GM21723 (cell line): Measurements from ENCODE around the gene LDAH.

Source experiments
- ATAC-seq: cut with Tn5 transposase; IDR thresholded peaks from one replicate; pipeline ENCODE4 v1.9.1; 2021; ENCODE audit warnings: mild to moderate bottlenecking, moderate library complexity; ENCODE audit not compliant: unreplicated experiment

Gene LDAH

DNA sequence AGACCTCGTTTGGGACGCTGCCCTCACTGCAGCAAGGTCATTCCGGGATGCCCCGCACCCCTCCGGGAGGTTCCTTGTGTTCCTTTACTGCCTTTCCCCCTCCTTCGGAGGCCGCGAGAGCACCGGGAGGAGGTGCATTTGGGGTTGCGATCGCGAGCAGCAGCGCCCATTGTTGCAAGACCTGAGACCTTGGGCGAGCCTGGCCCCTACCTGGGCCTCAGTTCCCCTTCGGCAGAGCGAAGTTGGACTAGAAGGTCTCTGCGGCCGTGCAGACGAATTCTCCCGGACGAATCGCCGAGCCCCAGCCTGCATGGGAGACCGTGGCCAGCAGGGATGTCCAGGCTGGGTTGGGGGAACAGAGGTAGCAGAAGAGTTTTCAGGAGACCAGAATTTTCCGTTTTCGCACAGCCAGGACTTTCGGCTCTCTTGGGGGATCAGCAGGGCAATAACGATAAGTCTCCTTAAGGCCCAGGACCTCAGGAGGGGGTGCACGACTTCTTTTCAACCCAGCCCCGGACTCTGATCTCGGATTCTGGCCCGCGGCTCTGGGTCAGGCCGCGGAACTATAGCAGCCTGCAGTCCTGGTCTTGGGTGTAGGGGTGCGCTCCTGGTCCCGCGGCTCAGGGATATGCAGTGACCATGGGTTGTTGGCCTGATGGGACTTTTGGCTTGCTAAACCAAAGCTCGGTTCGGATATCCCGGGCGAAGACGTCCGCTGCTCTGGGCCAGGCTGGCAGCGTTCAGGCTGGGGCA lies 153.2 kb downstream of the LDAH start:
- no peak for ATAC-seq

DNA sequence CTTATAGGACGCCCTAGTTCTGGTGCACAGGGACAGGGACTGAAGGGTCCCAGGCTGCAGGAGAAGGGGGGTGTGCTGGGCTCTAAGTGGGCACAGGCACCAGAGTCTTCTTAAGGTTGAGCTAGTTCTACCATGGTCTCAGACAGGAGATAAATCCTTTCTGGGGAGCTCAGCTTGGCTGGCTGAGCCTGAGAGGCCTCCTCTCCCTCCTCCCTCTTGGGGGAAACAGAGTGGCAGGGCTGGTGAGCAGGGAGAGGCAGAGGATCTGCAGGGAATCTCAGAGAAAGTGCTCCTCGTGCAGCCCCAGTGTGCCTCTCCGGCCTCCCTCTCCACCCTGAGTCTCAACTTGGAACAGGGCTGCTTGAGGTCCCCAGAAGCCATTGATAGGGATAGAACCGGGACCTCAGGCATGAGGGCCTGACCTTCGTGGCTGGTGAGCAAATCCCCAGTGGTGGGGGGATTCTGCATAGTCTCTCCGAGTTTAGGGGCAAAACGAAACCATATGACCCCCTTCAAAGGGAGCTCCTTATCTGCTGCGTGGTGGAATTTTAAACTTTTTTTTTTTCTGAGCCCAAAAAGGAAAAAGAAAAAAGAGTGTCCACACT lies 153.9 kb downstream of the LDAH start:
- no peak for ATAC-seq

DNA sequence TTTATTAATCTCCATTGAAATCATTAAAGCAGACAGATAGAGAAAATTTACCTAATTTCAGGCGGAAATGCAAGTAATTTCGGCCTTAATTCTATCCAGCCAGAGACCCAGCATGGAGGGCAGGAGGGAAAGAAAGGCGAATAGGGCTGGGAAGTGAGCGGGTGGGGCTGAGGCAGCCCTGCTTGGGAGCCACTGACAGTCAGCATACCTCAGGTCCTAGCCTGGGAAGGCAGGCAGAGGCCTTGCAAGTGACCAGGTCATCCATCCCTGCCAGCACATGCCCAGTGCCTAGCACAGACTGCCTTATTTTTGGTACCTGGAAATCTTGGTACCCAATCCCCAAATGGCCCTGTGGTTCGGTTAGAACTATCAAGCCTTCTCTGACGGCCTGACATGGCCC lies 154.4 kb downstream of the LDAH start:
- no peak for ATAC-seq

DNA sequence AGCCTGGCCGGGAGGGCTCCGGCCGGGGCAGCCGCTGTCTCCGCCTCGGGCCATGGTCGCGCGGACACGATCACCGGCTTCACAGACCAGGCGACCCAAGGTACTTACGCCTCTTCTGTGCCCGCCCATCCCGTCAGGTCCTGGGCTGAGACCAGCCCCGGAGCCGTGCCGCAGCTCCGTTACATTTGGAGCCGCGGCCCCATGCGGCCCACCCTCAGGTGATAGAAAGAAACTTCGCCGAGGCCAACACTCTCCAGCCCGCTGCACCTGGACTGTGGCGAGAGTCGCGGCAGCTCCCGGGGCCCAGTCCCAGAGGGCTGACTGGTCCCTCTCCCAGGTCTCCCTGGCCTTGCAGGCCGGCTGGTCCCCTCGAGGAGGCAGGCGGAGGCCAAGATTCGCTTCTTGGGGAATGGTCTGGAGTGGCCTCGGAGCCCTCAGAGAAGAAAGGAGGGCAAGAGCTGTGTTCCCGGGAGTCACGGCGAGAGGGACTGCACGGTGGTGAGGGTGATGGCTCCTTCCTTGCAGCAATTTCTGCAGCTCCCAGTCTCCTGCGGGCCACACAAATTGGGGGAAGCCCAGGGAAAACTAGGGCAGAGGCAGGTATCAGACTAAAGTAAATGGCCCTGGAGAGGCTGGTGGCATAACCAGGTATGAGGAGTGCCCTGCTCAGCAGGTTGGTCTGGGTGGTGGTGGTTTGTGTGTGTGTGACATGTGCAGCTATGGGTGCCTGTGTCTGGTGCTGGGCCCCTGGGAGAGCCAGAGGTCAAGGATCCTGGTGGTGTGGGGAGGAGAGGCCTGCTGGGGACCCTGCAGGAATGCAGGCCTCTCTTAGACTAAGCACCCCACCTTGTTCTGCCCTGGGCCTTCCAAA lies 155.1 kb downstream of the LDAH start:
- no peak for ATAC-seq

DNA sequence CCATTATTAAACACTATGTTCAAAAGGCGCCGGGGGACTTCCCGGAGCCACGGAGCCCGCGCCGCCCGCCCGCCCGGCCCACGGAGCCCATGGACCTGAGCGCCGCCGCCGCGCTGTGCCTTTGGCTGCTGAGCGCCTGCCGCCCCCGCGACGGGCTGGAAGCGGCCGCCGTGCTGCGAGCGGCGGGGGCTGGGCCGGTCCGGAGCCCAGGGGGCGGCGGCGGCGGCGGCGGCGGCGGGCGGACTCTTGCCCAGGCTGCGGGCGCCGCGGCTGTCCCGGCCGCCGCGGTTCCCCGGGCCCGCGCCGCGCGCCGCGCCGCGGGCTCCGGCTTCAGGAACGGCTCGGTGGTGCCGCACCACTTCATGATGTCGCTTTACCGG lies 155.8 kb downstream of the LDAH start:
- no peak for ATAC-seq

DNA sequence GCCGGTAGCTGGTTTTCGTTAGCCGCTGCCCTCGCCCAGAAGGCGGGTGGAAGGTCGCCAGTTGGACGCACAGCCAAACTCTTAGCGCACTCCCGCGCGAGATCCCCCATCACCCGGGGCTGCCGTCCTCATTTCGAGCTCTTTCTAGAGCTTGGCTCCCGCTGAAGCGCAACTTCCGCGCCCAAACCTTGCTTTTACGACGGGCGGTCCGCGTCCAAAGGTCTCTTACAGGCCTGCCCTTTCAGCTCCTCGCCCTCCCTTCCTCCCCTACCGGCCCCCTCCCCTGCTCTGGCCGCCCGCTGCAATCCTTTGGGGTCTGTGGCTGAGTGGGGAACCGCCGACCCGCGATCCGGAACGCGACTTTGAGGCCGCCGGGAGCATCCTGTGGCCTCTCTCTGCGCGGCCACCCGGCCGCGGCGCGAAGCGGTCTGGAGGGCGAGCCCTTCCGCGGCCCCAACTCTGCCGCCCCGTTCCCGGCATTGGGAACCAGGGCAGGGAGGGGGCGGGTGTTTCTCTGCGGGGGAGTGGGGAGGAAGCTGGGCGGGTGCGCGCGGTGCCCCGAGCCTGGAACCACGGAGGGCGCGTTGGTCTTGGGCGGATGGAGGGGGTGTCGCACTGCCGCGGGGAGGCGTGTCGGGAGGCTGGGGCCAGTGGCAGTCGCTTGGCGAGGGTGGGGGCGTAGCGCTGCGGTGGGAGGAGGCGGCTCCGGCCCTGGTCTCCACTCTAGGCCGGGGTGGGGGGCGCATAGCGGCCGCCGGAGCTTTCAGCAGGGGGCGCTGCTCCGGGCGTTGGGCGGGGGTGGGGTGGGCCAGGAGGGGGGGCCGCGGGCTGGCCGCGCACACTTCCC lies 156.4 kb downstream of the LDAH start, which contains the start of gene GDF7:
Gene GDF7, plus strand, starts transcription at position 841 of the 847 bp plus-strand sequence. CDS start 96 bp downstream, outside the sequence.
- no peak for ATAC-seq

DNA sequence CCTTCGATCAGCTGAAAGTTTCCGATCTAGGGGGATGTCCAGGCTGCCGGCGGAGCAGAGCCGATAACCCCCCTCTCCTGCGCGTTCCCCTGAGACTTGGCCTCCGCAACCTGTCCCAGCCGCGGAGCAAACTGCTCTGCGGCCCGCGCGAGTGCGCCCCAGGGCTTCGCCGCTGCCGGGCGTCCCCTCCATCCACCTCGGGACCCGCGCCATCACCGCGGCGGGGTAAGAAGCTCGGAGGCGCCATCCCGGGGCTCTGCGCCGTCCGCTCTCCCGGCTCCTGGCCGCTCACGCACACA lies 156.9 kb downstream of the LDAH start:
- no peak for ATAC-seq

DNA sequence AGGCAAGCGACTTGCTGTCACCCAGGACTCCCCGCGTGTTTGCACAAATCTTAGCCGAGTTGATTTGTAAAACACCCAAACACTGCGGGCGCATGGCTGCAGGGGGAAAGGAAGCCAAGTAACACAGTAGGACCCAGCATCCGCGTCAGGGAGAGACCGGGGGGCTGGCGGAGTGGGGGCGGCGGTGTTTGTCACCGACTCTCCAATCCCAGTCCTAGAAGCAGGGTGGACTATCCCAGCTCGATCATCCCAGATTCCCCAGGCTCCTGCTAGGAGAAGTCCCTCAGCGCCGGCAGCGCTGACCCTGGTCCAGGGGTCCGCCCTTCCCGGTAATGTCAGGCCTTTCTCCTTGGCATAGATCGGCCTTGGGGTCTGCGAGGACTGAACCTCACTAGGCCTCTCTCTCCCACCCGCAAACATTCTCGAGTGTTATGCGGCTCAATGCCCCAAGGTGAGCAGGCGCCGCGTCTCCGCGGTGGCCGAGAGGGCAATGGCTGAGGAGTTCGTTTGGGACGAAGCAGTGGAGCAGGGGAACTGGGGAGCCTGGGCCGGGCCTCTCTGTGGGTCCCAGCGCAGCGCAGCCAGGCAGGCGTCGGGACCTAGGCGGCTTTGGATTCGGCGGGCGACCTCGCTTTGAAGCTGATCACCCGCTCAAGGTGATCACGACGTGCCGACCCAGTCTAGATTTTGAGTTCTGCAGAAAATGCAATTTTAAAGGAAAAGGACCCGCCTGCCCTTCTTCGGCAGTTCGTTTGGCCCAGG lies 157.5 kb downstream of the LDAH start:
- ATAC-seq, result no peak

DNA sequence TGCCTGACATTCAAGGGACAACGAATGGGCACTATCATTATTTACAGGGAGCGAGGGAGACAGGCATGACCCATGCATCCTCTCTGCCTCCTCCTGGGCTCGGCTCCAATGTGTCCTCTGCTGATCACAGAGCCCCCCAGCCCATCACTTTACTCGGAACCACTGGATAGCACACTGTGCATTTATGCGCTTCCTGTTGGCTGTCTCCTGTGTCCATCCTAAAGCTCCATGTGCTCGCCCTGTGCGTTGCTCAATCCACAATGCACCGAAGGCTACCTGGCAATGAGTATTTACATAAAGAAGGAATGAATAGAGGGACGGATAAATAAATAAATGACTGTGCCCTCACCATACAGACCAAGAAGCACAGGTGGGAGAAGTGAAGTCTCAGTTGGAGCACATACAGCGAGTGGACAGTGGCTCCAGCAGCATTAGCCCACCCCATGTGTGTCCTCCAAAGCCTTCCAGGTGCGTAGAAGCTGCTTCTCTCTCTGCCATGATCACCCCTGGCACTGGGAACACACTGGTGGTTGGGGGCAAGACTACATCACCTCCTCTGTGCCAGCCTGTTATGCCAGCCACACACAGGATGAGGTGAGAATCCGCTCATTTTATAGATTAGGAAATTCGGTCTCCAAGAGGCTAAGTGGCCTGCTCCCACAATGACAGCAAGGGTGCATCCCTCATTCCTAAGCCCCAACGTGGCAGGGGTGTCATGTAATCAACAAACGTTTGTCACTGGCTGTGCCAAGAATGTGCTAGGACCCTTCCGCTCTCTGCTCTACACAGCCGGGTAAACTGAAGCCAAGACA lies 158.3 kb downstream of the LDAH start:
- ATAC-seq, result no peak

DNA sequence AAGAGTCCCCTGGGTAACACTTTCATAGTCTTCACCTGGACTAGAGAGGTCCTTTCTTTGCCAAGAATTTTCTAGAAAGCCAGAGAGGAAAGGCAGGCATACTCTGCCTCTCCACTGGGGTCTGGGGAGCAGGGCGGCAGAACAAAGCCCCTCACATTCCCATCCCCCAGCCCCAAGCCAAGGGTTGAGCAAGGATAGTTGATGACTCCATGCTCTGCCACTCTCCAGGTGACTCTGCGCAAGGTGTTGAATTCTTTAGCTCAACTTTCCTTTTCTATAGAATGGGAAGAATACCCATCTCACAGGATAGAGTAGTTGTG lies 158.9 kb downstream of the LDAH start:
- no peak for ATAC-seq

DNA sequence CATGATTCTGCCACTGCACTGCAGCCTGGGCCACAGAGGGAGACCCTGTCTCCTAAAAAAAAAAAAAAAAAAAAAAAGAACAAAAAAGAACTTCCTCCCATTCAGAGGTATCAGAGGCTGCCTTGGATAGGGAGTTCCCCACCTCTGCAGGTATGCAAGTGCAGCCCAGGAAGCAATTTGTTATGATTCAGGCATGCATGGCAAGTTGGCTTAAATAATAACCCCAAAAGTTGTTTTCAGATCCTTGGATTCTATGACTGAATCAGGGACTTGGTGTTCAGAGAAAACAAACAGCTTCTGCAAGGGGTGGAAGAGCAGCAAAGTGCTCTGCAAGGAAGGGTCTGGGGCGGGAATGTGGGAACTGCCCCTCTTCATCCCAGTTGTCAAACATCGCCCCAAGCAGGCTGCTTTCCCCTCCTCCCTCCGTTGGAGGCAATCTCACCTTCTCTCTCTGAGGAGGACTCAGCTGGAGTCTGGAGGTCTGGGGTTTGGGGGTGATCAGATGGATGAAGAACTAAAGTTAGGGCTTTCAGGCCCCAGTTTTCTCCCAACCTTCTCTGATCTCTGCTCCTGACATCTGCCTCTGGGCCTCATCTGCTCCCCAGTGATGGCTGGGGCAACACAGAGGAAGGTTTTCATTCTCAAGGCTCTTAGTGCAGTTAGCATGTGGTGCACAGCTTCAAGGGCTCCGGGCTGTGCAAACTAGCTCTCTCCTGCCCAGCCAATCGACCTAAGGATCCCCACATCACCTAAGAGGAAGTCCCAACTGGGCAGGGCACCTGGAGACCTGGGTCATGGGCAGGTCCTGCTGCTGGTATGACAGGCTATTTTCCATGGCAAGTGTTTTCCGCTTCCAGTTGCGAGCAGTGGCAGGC lies 159.5 kb downstream of the LDAH start:
- ATAC-seq, result no peak

DNA sequence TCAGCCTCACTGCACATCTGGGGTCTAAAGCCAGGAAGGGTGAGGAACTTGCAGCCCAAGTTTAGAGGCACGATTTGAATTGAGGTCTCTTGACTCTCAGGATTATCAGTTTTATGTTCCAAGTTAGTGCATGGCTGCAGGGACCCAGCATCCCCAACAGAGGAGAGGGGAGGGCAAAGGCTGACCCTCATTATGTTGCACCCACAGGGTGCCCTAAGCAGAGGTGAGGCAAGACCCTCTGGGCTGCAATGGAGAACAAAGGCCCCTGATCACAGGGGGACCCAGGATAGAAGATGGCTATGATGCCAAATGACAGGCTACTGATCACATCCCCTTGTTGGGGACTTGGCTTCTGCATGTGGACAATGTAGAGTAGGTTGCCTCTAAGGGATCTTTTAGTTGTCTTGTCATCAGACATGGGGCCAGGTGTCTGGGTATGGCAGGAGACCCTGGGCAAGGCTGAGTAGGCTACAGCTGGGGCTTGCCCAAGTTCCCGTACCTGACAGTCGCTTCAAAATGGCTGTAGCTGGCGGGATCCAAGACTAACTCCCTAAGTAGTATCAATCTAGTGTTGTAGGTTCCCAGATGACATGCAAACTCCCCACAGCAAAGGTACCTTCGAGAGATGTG lies 160.5 kb downstream of the LDAH start:
- ATAC-seq, result no peak

DNA sequence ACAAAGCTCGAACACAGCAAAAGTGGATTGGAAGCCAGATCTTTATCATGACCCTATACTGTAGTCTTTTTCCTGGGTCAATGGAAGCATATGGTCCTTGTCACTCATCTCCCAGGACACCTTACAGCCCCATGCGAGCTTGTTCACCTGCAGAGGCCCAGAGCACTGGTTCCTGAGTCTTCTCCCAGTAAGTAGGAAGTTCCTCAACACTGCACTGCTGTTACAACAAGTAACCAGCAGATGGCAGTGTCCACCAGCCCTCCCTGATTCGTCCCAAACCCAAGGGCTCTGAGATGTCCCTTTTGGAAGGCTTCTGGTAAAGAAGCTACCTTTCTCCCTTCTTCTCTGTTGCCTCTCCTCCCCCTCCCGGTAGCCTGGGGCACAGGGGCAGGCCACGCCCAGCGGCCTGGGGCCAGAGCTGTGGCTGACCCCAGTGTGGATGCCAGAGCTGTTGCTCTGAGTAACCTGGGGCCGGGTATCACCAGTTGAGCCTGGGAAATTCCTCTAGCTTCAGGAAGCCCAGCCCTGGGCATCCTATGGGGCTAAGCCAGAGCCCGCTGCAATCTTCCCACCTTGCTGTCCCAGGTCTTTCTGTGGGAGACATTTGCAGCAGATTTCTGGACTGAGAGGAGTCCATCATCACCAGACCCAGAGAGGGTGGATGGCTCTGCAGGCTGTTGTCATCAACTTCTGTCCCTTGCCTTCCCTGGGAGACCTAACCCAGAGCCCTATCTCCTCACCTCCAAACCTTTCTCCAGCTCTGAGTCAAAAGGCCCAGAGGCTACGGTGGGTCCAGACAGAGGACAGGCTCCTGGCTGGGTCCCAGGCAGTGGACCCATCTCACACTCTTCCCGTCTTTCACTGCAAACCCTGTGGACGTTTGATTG lies 161.2 kb downstream of the LDAH start:
- peak; percentile 59 for ATAC-seq

DNA sequence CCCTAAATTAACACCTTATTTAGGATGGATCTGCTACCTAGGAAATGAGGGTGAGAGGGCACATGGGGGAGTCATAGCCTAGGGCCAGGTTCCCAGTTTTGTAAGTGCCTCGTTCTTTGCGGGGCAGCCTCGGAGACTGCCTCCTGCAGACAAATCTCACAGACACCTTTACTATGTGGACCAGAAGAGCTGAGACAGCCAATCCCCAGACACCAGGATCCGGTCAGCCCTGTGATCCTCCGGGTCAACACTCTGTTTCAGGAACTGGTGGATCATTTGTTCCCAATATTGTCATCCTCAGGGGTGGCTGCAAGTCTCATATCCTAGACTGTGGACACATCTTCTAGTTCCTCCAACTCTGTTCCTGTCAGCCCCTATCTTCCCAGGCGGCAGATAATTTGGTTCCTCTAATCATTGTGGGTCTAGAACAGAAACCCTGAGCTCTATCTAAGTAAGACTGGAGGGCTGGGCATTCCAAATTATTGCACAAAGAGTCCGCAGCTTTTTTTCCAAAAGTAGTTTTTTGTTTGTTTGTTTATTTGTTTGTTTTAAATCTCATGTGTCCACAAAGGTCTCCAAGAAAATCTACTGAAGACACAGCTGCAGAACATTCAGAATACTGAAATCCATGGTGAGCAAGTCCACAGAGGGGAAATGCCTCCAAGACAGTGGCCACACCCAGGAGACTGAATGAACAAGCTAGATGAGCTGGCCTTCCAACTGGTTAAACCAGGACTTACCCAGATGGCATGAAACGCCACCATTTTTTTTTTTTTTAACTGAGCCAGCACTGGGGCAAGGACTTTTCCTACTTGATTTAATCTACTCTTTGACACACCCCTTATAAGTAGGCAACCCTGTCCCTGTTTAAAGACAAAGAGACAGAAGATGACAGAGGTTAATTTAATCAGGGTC lies 162.1 kb downstream of the LDAH start:
- ATAC-seq, result no peak

DNA sequence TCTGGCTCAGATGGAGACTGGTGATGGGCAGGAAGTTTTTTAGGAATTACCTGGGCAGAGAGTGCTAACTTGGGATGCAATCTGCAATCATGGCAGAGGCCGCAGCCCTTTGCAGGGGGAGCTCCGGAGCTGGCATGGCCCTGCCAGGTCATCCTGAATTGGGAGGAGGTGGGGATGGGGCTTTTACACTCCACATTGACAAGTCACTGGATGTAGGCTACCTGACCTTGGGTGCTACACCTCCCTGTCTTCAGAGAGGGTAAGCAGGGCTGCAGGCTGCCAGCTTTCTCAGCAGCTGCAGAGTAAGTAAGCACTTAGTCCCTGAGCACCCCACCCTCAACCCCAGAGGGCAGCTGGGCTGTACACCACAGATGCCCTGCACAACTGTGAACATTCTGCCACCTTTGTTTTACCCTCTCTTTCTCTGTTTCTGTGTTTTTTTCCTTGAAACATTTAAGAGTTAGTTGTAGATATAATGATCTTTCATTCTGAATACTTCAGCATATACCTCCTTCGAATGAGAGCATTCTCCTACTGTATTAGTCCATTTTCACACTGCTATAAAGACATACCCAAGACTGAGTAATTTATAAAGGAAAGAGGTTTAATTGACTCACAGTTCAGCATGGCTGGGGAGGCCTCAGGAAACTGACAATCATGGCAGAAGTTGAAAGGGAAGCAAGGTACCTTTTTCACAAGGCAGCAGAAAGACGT lies 165.2 kb downstream of the LDAH start:
- ATAC-seq, result no peak

DNA sequence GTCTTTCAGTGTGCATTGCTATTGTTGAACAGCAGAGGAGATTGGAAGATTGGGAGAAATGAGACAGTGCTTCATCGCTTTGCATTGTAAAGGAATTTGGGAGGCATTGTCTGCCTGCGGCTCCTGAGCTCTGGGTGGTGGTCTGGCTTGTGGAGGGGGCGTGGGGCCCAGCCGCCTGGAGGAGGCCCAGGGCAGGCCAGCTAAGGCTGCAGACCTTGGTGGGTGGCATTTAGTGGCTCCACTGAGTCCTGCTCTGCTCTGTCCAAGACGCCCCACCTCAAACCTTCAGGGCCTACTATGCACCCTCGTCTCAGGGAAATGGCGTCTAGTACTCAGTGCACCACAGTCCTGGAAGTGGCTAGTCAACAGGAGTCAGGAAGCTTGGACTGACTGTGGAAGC lies 166.3 kb downstream of the LDAH start:
- ATAC-seq, result no peak
